Endothelial cell of umbilical vein (primary cell): ENCODE data around the gene GIPC3. TPM values are rescaled to one million over a fixed set of nuclear protein-coding genes. Genes with fewer than 3 reads are reported as not detected.

Source experiments
- BruUV-seq: library from RNA; stranded (reverse); fragments of 400-500 nt; replicated peaks from 2 replicates; lab custom pipeline; 2021; lab: Mats Ljungman, UMichigan
- CTCF ChIA-PET: fragments of 300-600, 350-600 bp; sonication (Branson Sonifier 250); formaldehyde crosslinking; loops from one replicate; lab custom pipeline; 2021; ENCODE audit warnings: antibody characterized with exemption, inconsistent platforms; lab: Charles Lee
- POLR2A ChIA-PET: fragments of 300-600, 350-600 bp; sonication (Branson Sonifier 250); formaldehyde crosslinking; loops from one replicate; lab custom pipeline; 2021; ENCODE audit warnings: antibody characterized with exemption, inconsistent platforms; lab: Charles Lee
- DNase-seq: peaks from one replicate; pipeline ENCODE4 v3.0.0-alpha.2; 2011; ENCODE audit warnings: low read depth, low spot score
- FAIRE-seq: peaks from 2 replicates; lab custom pipeline; 2011; peaks lifted over from hg19 to GRCh38; lab: Jason Lieb, UNC
- H2AFZ ChIP-seq: 2 replicates; pipeline ENCODE4 v1.6.0; 2012; ENCODE audit warnings: low read depth, low read length, control low read depth, inconsistent platforms
- H3K27ac ChIP-seq: 2 replicates; pipeline ENCODE4 v1.5.1; 2011; ENCODE audit warnings: low read depth, mild to moderate bottlenecking, control low read depth, low read length, moderate library complexity; ENCODE audit not compliant: insufficient read depth
- H3K27me3 ChIP-seq, 2 experiments: 2 replicates each; pipeline versions ENCODE4 v1.6.0 to v1.6.1; 2011; ENCODE audit warnings: low read length in 2 of 2, mixed read lengths in 1 of 2; ENCODE audit not compliant: control insufficient read depth in 2 of 2, insufficient read depth in 2 of 2
- H3K36me3 ChIP-seq, 2 experiments: 2 replicates in 1 of 2; 3 replicates in 1 of 2; pipeline ENCODE4 v1.5.1; 2011; ENCODE audit warnings: low read length in 2 of 2, mild to moderate bottlenecking in 1 of 2, moderate library complexity in 1 of 2; ENCODE audit not compliant: control insufficient read depth in 2 of 2, insufficient read depth in 2 of 2; ENCODE audit errors: extremely low read depth in 1 of 2
- H3K4me1 ChIP-seq: 3 replicates; pipeline ENCODE4 v1.5.1; 2011; ENCODE audit warnings: mild to moderate bottlenecking, low read length; ENCODE audit not compliant: control insufficient read depth, insufficient read depth; ENCODE audit errors: extremely low read depth
- H3K4me2 ChIP-seq: 2 replicates; pipeline ENCODE4 v1.6.1; 2011; ENCODE audit warnings: low read length, control low read depth, mixed read lengths; ENCODE audit not compliant: insufficient read depth
- H3K4me3 ChIP-seq, 3 experiments: fragments of 200-600 bp in 1 of 3; sonication (generic), shearing (Covaris generic) in 1 of 3; replicated peaks in 1 of 3; 2 replicates each; pipeline ENCODE4 v1.5.1; 2011 to 2016; ENCODE audit warnings: control low read depth in 3 of 3, low read length in 3 of 3, mild to moderate bottlenecking in 2 of 3, inconsistent platforms in 1 of 3, low read depth in 1 of 3, moderate library complexity in 1 of 3; ENCODE audit not compliant: insufficient read depth in 1 of 3
- H3K79me2 ChIP-seq: 2 replicates; pipeline ENCODE4 v1.6.0; 2012; ENCODE audit warnings: low read length, inconsistent platforms; ENCODE audit not compliant: control insufficient read depth, insufficient read depth
- H3K9ac ChIP-seq: replicated peaks from 2 replicates; pipeline ENCODE3; 2011; ENCODE audit warnings: low read length, control low read depth; ENCODE audit not compliant: insufficient read depth; ENCODE audit errors: extremely low read depth
- H3K9me1 ChIP-seq: replicated peaks from 3 replicates; pipeline ENCODE4 v1.6.0; 2011; ENCODE audit warnings: mild to moderate bottlenecking, low read length; ENCODE audit not compliant: control insufficient read depth, insufficient read depth; ENCODE audit errors: extremely low read depth
- H3K9me3 ChIP-seq: replicated peaks from 2 replicates; pipeline ENCODE4 v1.5.1; 2012; ENCODE audit warnings: low read length, inconsistent platforms; ENCODE audit not compliant: control insufficient read depth, insufficient read depth
- H4K20me1 ChIP-seq: replicated peaks from 2 replicates; pipeline ENCODE3; 2011; ENCODE audit warnings: mild to moderate bottlenecking, low read length; ENCODE audit not compliant: control insufficient read depth, insufficient read depth; ENCODE audit errors: extremely low read depth
- FOS ChIP-seq: IDR thresholded peaks from 2 replicates; pipeline ENCODE4 v1.6.1; 2011; ENCODE audit warnings: mild to moderate bottlenecking, low read length, moderate library complexity, borderline replicate concordance; ENCODE audit not compliant: insufficient read depth
- GATA2 ChIP-seq: IDR thresholded peaks from 2 replicates; pipeline ENCODE4 v1.7.0; 2011; ENCODE audit warnings: low read depth, mild to moderate bottlenecking, moderate library complexity, mixed read lengths, low read length; ENCODE audit not compliant: insufficient read length, insufficient read depth
- JUN ChIP-seq: IDR thresholded peaks from 2 replicates; pipeline ENCODE4 v1.6.1; 2011; ENCODE audit warnings: borderline replicate concordance, low read depth; ENCODE audit not compliant: insufficient read length, insufficient read depth
- MAX ChIP-seq: IDR thresholded peaks from 2 replicates; pipeline ENCODE4 v1.6.1; 2011; ENCODE audit not compliant: insufficient read depth, insufficient read length
- POLR2A ChIP-seq: IDR thresholded peaks from 2 replicates; pipeline ENCODE4 v1.6.1; 2012; ENCODE audit warnings: low read depth, mild to moderate bottlenecking, control low read depth, low read length
- dilution Hi-C: fragments of 300-500 bp; cut with MboI; formaldehyde crosslinking; loops from one replicate; pipeline ENCODE4 v1.15.0; 2019; ENCODE audit warnings: low sequenced_read_pairs; ENCODE audit not compliant: extremely low pct_ligation_motif_present
- intact Hi-C: fragments of 100-400 bp; cut with micrococcal nuclease; formaldehyde crosslinking; loops from one replicate; pipeline ENCODE4 v1.10.0; 2022
- polyA plus RNA-seq, 4 experiments: library from polyadenylated mRNA; depleted of rRNA in 3 of 4; stranded (reverse) in 3 of 4; unstranded in 1 of 4; fragments of >200 nt; gene quantifications; 2 replicates each; pipeline versions ENCODE4 v1.2.1 to v1.2.3, GENCODE V29; 2011 to 2012; ENCODE audit warnings: missing spikeins in 1 of 4
- total RNA-seq: library from RNA; stranded (reverse); gene quantifications from 2 replicates; pipeline ENCODE4 v1.2.3, GENCODE V29; 2021
- TF ChIP-seq, protein P1 (sequence below), 2 donors: IDR thresholded peaks; 1 replicate in 1 of 2; 2 replicates in 1 of 2; pipeline ENCODE4 v1.5.1; 2011; ENCODE audit warnings: low read length in 2 of 2, mild to moderate bottlenecking in 2 of 2, moderate library complexity in 2 of 2, control low read depth in 1 of 2, inconsistent platforms in 1 of 2, low read depth in 1 of 2; ENCODE audit not compliant: insufficient read depth in 1 of 2; ENCODE audit errors: extremely low read depth in 1 of 2

GIPC3 gene
- total and polyA plus RNA-seq, 2 donors (not counting 3 experiments of a cell fraction or from before 2014, with no cell fraction given), result 2.2 to 6.6 TPM

DNA sequence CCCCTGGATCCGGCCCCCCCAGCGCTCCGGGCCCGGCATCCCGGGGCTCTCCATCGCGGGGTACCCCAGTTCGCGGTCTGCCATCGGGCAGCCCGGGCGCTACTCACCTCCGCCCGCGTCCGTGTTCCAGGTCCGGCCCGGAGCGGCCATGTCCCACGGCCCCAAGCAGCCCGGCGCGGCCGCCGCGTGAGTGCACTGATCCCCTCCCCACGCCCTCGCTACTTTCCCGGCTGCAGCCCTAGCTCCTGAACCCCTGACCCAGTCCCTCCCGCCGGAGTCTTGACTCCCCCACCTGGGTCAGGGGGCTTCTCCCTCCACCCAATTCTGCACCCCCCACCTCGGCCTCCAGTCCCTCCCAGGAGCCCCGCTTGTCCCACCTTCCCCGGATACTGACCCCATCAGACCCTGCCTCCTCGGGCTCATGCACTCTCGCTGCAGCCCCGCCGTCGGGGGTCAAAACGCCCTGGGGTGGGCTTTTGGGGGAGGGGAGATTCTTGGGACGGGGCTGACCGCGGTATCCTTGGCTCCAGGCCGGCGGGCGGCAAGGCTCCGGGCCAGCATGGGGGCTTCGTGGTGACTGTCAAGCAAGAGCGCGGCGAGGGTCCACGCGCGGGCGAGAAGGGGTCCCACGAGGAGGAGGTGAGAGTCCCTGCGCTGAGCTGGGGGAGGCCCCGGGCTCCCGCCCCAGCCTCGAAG is 12.0 kb upstream of the GIPC3 start:
- peak overlapping the region; percentile 75 for H3K4me2 ChIP-seq
- DNase-seq (no peak), FAIRE-seq (no peak)
- TSS peak; percentile 45 for BruUV-seq
- ChIA-PET CTCF (interaction anchor here (0.6 to 2.6 kb wide), 6 partner anchors 12 to 1429 kb away, joined by 3 to 27 read pairs (median 3); partner anchors contain the start of gene GIPC3), POLR2A (interaction anchor here (1.5 kb wide), 1 partner anchor 16 kb away, joined by 6 read pairs; the partner anchor contains the start of gene MFSD12)
- peaks cover 0 to 3% of the 10 kb centered on the region in 2 experiments for H3K36me3 ChIP-seq
- peak overlapping the region; percentile 65 for H3K27ac ChIP-seq
- H3K27me3 ChIP-seq, result no peaks in the 10 kb centered on the region
- peak overlapping the region; percentile 78 for H3K9ac ChIP-seq
- H3K9me3 ChIP-seq, result no peaks in the 10 kb centered on the region
- intact Hi-C loops, result loop anchor here (2.0 to 5.0 kb wide), 4 partner anchors 34 to 99 kb away; partner anchors contain the start of genes CACTIN, FZR1 and TBXA2R
- peak overlapping the region; percentile 81 to 99 (median 97) for H3K4me3 ChIP-seq
- H3K79me2 ChIP-seq, result peaks cover 2% of the 10 kb centered on the region
- H3K9me1 ChIP-seq, result no peaks in the 10 kb centered on the region
- TF ChIP-seq POLR2A, result peak; percentile 19
- no peak for TF ChIP-seq MAX
- TF ChIP-seq, protein P1, sequence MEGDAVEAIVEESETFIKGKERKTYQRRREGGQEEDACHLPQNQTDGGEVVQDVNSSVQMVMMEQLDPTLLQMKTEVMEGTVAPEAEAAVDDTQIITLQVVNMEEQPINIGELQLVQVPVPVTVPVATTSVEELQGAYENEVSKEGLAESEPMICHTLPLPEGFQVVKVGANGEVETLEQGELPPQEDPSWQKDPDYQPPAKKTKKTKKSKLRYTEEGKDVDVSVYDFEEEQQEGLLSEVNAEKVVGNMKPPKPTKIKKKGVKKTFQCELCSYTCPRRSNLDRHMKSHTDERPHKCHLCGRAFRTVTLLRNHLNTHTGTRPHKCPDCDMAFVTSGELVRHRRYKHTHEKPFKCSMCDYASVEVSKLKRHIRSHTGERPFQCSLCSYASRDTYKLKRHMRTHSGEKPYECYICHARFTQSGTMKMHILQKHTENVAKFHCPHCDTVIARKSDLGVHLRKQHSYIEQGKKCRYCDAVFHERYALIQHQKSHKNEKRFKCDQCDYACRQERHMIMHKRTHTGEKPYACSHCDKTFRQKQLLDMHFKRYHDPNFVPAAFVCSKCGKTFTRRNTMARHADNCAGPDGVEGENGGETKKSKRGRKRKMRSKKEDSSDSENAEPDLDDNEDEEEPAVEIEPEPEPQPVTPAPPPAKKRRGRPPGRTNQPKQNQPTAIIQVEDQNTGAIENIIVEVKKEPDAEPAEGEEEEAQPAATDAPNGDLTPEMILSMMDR (IDR thresholded peaks at IDR 0.05; ENCODE audit: extremely low read depth in 1 of 2, insufficient read depth in 1 of 2, low read depth in 1 of 2, low read length in 2 of 2), result no peak
- TF ChIP-seq JUN, result no peak
- TF ChIP-seq GATA2, result no peak
- no peak for TF ChIP-seq FOS
- no peaks in the 10 kb centered on the region for H4K20me1 ChIP-seq
- peak overlapping the region; percentile 27 for H2AFZ ChIP-seq
- H3K4me1 ChIP-seq, result peaks cover 15% of the 10 kb centered on the region
- dilution Hi-C loops, result no loop called here
